ENCODE measurements around the gene CCNB1. TPM values are rescaled to one million over a fixed set of nuclear protein-coding genes. Genes with fewer than 3 reads are reported as not detected.
"Not testable (repeated sequence)": the region's sequence is repeated elsewhere in the genome, so short reads cannot be mapped to it uniquely, and the experiment has no call there.

Gene CCNB1
- total RNA-seq, 2 experiments from 2014 or later, result 205 to 218 TPM

DNA sequence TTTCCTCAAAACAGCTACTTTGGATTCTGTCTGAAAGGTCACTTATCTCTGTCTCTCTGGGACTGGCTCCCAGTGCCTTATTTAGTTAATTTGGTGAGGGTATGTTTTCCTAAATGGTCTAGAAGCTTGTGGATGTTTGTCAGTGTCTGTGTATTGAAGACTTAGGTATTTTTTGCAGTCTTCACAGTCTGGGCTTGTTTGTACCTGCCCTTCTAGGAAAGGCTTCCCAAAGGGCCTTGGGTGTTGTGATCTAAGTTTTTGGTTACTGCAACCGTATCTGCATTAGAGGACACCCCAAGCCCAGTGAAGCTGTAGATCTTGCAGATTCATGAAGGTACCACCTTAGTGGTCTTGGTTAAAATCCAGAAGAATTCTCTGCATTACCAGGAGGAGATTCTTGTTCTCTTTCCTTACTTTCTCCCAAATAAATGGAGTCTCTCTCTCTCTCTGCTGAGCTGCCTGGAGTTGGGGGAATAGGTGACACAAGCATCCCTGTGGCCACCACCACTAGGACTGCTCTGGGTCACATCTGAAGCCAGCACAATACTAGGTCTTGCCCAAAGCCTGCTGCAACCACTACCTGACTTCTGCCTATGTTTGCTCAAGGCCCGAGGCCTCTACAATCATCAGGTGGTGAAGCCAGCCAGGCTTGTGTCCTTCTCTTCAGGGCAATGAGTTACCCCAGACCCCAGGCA is 17.8 kb upstream of the CCNB1 start:
- Mint-ChIP-seq H3K27ac (no peak overlapping the region), H3K27me3 (ENCODE audit: low read depth) (no peaks in the 10 kb centered on the region), H3K4me1 (ENCODE audit: low read depth) (no peaks in the 10 kb centered on the region), H3K36me3 (ENCODE audit: low read depth) (no peaks in the 10 kb centered on the region), H3K9me3 (ENCODE audit: insufficient read depth) (no peaks in the 10 kb centered on the region), H3K4me3 (no peak overlapping the region)
- DNase-seq (no peak), ATAC-seq (no peak)
- CTCF ChIA-PET, result interaction anchor here (1.3 kb wide), 1 partner anchor 106 kb away, joined by 3 read pairs; no protein-coding TSS in a partner anchor
- POLR2A ChIA-PET, result no interaction called here

DNA sequence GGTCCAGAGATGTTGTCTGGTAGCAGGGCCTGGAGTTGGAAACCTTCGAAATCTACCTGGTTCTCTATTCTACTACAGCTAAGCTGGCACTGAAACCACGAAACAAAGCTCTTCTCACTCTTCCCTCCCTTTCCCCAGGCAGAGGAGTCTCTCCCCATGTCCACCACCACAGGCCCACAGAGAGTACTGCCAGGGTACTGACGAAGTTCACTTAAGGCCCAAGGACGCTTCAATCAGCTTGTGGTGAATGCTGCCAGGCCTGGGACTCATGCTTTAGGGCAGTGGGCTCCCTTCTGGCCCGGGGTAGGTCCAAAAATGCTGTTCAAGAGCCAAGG is 17.3 kb upstream of the CCNB1 start:
- H3K27me3 Mint-ChIP-seq (ENCODE audit: low read depth), result no peaks in the 10 kb centered on the region
- H3K9me3 Mint-ChIP-seq (ENCODE audit: insufficient read depth), result no peaks in the 10 kb centered on the region
- CTCF ChIA-PET, result interaction anchor here (1.3 kb wide), 1 partner anchor 107 kb away, joined by 3 read pairs; no protein-coding TSS in a partner anchor
- ATAC-seq, result no peak
- no peak for DNase-seq
- no peaks in the 10 kb centered on the region for H3K36me3 Mint-ChIP-seq (ENCODE audit: low read depth)
- POLR2A ChIA-PET, result no interaction called here
- no peak overlapping the region for H3K4me3 Mint-ChIP-seq
- no peaks in the 10 kb centered on the region for H3K4me1 Mint-ChIP-seq (ENCODE audit: low read depth)
- H3K27ac Mint-ChIP-seq, result no peak overlapping the region

DNA sequence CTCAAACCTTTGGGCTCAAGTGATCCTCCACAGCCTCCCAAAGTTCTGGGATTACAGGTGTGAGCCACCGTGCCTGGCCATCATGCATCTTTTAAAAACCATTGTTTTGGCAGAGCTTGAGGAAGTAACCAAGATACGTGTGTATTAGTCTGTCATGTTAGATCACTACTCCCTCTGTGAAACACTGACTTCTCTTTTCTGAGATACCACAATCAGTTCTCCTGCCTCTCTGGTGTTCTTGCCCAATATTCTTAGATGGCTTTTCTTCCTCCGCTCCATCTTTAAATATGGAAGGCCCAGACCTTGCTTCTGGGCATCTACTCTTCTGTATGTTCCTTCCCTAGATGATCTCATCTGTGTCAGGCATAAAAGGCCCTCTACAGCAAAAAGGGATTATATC is 14.2 kb upstream of the CCNB1 start:
- no peak overlapping the region for H3K4me3 Mint-ChIP-seq
- no peak for ATAC-seq
- H3K27me3 Mint-ChIP-seq (ENCODE audit: low read depth), result no peaks in the 10 kb centered on the region
- H3K4me1 Mint-ChIP-seq (ENCODE audit: low read depth), result no peaks in the 10 kb centered on the region
- H3K36me3 Mint-ChIP-seq (ENCODE audit: low read depth), result no peaks in the 10 kb centered on the region
- no peak for DNase-seq
- no peak overlapping the region for H3K27ac Mint-ChIP-seq
- ChIA-PET POLR2A (no interaction called here), CTCF (no interaction called here)
- H3K9me3 Mint-ChIP-seq (ENCODE audit: insufficient read depth), result no peaks in the 10 kb centered on the region

GRCh38 chr5:69156456-69156855 is 10.5 kb upstream of the CCNB1 start:
- DNase-seq (no peak), ATAC-seq (no peak)
- no peak overlapping the region for H3K4me3 Mint-ChIP-seq
- H3K27me3 Mint-ChIP-seq (ENCODE audit: low read depth), result no peaks in the 10 kb centered on the region
- ChIA-PET CTCF (no interaction called here), POLR2A (interaction anchor here (0.7 kb wide), 1 partner anchor 29 kb away, joined by 3 read pairs; no protein-coding TSS in a partner anchor)
- H3K27ac Mint-ChIP-seq, result no peak overlapping the region
- H3K36me3 Mint-ChIP-seq (ENCODE audit: low read depth), result no peaks in the 10 kb centered on the region
- no peaks in the 10 kb centered on the region for H3K4me1 Mint-ChIP-seq (ENCODE audit: low read depth)
- no peaks in the 10 kb centered on the region for H3K9me3 Mint-ChIP-seq (ENCODE audit: insufficient read depth)

GRCh38 chr5:69158039-69158438 is 8.9 kb upstream of the CCNB1 start:
- Mint-ChIP-seq H3K4me1 (ENCODE audit: low read depth) (no peaks in the 10 kb centered on the region), H3K4me3 (no peak overlapping the region), H3K36me3 (ENCODE audit: low read depth) (no peaks in the 10 kb centered on the region), H3K27me3 (ENCODE audit: low read depth) (no peaks in the 10 kb centered on the region), H3K27ac (no peak overlapping the region), H3K9me3 (ENCODE audit: insufficient read depth) (no peaks in the 10 kb centered on the region)
- DNase-seq, result no peak
- CTCF ChIA-PET, result interaction anchor here (1.1 to 1.6 kb wide), 2 partner anchors 11 to 64 kb away, joined by 3 to 4 read pairs; partner anchors contain the start of gene SLC30A5
- POLR2A ChIA-PET, result no interaction called here
- ATAC-seq, result no peak

DNA sequence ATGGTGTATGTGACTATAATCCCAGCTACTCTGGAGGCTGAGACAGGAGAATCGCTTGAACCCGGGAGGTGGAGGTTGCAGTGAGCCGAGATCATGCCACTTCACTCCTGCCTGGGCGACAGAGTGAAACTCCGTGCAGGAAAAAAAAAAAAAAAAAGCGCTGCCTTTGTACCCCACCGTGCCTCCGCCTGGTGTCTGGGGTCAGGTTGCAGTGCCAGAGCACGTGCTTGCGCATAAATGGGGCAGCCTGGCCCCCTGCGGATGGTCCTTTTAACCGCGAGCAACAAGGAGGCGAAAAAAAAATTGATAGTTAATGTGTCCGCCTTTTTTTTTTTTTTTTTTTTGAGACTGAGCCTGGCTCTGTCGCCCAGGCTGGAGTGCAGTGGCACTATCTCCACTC is 6.3 kb upstream of the CCNB1 start:
- DNase-seq, result no peak
- POLR2A ChIA-PET, result no interaction called here
- no peak overlapping the region for H3K4me3 Mint-ChIP-seq
- no peaks in the 10 kb centered on the region for H3K36me3 Mint-ChIP-seq (ENCODE audit: low read depth)
- H3K27ac Mint-ChIP-seq, result no peak overlapping the region
- CTCF ChIA-PET, result no interaction called here
- peaks cover under 1% of the 10 kb centered on the region for H3K4me1 Mint-ChIP-seq (ENCODE audit: low read depth)
- H3K9me3 Mint-ChIP-seq (ENCODE audit: insufficient read depth), result no peaks in the 10 kb centered on the region
- H3K27me3 Mint-ChIP-seq (ENCODE audit: low read depth), result no peaks in the 10 kb centered on the region
- ATAC-seq, result no peak

GRCh38 chr5:69167493-69167855 is 524 bp downstream of the CCNB1 start:
- POLR2A ChIA-PET, result interaction anchor here (0.7 to 3.1 kb wide), 7 partner anchors 10 to 125 kb away, joined by 3 to 24 read pairs (median 4); partner anchors contain the start of genes CDK7, CENPH and SLC30A5
- no peak for ATAC-seq
- Mint-ChIP-seq H3K36me3 (ENCODE audit: low read depth) (peaks cover 50% of the 10 kb centered on the region), H3K27me3 (ENCODE audit: low read depth) (no peaks in the 10 kb centered on the region), H3K4me1 (ENCODE audit: low read depth) (peaks cover 45% of the 10 kb centered on the region), H3K4me3 (peak overlapping the region; percentile 89), H3K27ac (peak overlapping the region; percentile 93), H3K9me3 (ENCODE audit: insufficient read depth) (no peaks in the 10 kb centered on the region)
- CTCF ChIA-PET, result interaction anchor here (0.7 to 5.5 kb wide), 6 partner anchors 16 to 167 kb away, joined by 3 to 36 read pairs (median 6); partner anchors contain the start of genes CENPH and SLC30A5
- DNase-seq, result peak; percentile 31

- Mint-ChIP-seq H3K4me3 (peak overlapping the region; percentile 89), H3K9me3 (ENCODE audit: insufficient read depth) (no peaks in the 10 kb centered on the region), H3K27me3 (ENCODE audit: low read depth) (no peaks in the 10 kb centered on the region), H3K27ac (peak overlapping the region; percentile 93), H3K4me1 (ENCODE audit: low read depth) (peaks cover 47% of the 10 kb centered on the region), H3K36me3 (ENCODE audit: low read depth) (peaks cover 53% of the 10 kb centered on the region)
- DNase-seq (no peak), ATAC-seq (no peak)
- CTCF ChIA-PET, result interaction anchor here (0.7 to 5.5 kb wide), 6 partner anchors 16 to 167 kb away, joined by 3 to 36 read pairs (median 6); partner anchors contain the start of genes CENPH and SLC30A5
- POLR2A ChIA-PET, result interaction anchor here (1.0 to 3.1 kb wide), 5 partner anchors 9 to 74 kb away, joined by 3 to 24 read pairs (median 7); partner anchors contain the start of genes CDK7, CENPH and SLC30A5
Measured at GRCh38 chr5:69167929-69168328, 979 bp downstream of the CCNB1 start.

DNA sequence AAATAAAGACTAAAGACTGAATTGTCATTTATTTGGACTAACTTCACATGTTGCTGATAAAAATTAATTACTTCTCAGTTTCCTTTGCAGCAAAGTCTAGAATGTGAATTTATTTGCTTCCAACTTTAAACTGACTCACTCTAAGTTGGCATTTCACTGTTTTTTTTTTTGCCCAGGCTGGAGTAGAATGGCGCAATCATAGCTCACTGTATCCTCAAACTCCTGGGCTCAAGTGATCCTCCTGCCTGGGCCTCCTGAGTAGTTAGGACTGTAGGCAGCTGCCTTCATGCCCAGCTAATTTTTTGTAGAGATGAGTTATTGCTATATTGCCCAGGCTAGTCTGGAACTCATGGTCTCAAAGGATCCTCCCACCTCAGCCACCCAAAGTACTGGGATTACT is 3.5 kb downstream of the CCNB1 start:
- POLR2A ChIA-PET, result interaction anchor here (2.0 kb wide), 1 partner anchor 19 kb away, joined by 6 read pairs; the partner anchor contains the start of gene CENPH

GRCh38 chr5:69170969-69171368 is 4.0 kb downstream of the CCNB1 start:
- peaks cover 79% of the 10 kb centered on the region for H3K36me3 Mint-ChIP-seq (ENCODE audit: low read depth)
- no peak overlapping the region for H3K27ac Mint-ChIP-seq
- H3K4me1 Mint-ChIP-seq (ENCODE audit: low read depth), result peaks cover 51% of the 10 kb centered on the region
- POLR2A ChIA-PET, result interaction anchor here (2.0 kb wide), 1 partner anchor 19 kb away, joined by 6 read pairs; the partner anchor contains the start of gene CENPH
- H3K4me3 Mint-ChIP-seq, result no peak overlapping the region
- DNase-seq (no peak), ATAC-seq (no peak)
- no peaks in the 10 kb centered on the region for H3K27me3 Mint-ChIP-seq (ENCODE audit: low read depth)
- no peaks in the 10 kb centered on the region for H3K9me3 Mint-ChIP-seq (ENCODE audit: insufficient read depth)
- CTCF ChIA-PET, result interaction anchor here (5.5 kb wide), 1 partner anchor 77 kb away, joined by 36 read pairs; the partner anchor contains the start of gene SLC30A5

More for the DNA sequence above, 3.5 kb downstream of the CCNB1 start:
- CTCF ChIA-PET, result interaction anchor here (5.5 kb wide), 1 partner anchor 77 kb away, joined by 36 read pairs; the partner anchor contains the start of gene SLC30A5
- Mint-ChIP-seq H3K27ac (peak overlapping the region; percentile 66), H3K36me3 (ENCODE audit: low read depth) (peaks cover 75% of the 10 kb centered on the region), H3K4me3 (no peak overlapping the region), H3K27me3 (ENCODE audit: low read depth) (no peaks in the 10 kb centered on the region), H3K9me3 (ENCODE audit: insufficient read depth) (no peaks in the 10 kb centered on the region), H3K4me1 (ENCODE audit: low read depth) (peaks cover 54% of the 10 kb centered on the region)
- ATAC-seq (no peak), DNase-seq (no peak)

DNA sequence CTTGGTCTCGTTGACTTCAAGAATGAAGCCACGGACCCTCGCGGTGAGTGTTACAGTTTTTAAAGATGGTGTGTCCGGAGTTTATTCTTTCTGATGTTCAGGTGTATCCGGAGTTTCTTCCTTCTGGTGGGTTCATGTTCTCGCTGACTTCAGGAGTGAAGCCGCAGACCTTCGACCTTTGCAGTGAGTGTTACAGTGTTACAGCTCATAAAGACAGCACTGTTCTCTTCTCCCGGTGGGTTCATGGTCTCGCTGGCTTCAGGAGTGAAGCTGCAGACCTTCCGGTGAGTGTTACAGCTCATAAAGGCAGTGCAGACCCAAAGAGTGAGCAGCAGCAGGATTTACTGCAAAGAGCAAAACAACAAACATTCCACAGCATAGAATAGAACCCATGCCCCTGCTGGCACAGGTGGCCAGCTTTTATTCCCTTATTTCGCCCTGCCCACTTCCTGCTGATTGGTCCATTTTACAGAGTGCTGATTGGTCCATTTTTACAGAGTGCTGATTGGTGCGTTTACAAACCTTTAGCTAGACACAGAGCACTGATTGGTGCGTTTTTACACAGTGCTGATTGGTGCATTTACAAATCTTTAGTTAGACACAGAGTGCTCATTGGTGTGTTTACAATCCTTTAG is 14.8 kb downstream of the CCNB1 start:
- H3K9me3 Mint-ChIP-seq (ENCODE audit: insufficient read depth); H3K27ac Mint-ChIP-seq; H3K4me1 Mint-ChIP-seq (ENCODE audit: low read depth); DNase-seq; POLR2A ChIA-PET; H3K4me3 Mint-ChIP-seq; ATAC-seq; CTCF ChIA-PET; H3K27me3 Mint-ChIP-seq (ENCODE audit: low read depth): not testable (repeated sequence)
- peaks cover 15% of the 10 kb centered on the region for H3K36me3 Mint-ChIP-seq (ENCODE audit: low read depth)

- no peak for ATAC-seq
- CTCF ChIA-PET, result no interaction called here
- no peaks in the 10 kb centered on the region for H3K9me3 Mint-ChIP-seq (ENCODE audit: insufficient read depth)
- POLR2A ChIA-PET, result no interaction called here
- H3K27ac Mint-ChIP-seq, result no peak overlapping the region
- no peak overlapping the region for H3K4me3 Mint-ChIP-seq
- no peaks in the 10 kb centered on the region for H3K36me3 Mint-ChIP-seq (ENCODE audit: low read depth)
- peaks cover 9% of the 10 kb centered on the region for H3K4me1 Mint-ChIP-seq (ENCODE audit: low read depth)
- no peaks in the 10 kb centered on the region for H3K27me3 Mint-ChIP-seq (ENCODE audit: low read depth)
- DNase-seq, result no peak
Measured at GRCh38 chr5:69184621-69185020, 17.7 kb downstream of the CCNB1 start.
